DOHH2 (cell line): ENCODE data around the gene CERS5.

Source experiments
- EZH2phosphoT487 ChIP-seq: fragments of 200-600 bp; sonication (generic); IDR thresholded peaks from 2 replicates; pipeline ENCODE4 v1.6.1; 2017; ENCODE audit warnings: borderline replicate concordance, mild to moderate bottlenecking, antibody characterized with exemption, low read length, moderate library complexity, mixed read lengths
- TF ChIP-seq, protein P1 (sequence below): fragments of 200-600 bp; sonication (generic); IDR thresholded peaks from one replicate; pipeline ENCODE4 v1.5.1; 2014; ENCODE audit warnings: antibody characterized with exemption, mild to moderate bottlenecking, low read depth, low read length; ENCODE audit not compliant: poor library complexity, severe bottlenecking

DNA sequence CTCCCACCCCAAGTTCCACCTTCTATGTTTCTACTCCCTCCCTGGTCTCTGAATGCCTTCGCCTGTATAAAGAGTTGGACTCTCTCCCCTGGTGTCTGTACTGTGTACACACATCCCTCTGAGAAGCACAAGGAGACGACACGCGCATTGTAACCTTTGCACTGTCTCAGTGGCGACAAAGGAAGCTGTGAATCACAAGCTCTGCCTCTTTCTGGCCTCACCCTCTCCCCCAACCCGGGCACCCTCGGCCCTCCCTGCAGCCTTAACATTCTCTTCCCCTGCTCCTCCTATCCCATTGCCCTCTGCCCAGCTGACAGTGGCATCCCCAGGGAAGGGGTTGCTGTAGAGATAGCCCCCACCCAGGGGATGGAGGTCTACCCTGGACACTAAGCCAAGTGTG is 84.5 kb downstream of the CERS5 start:
- TF ChIP-seq, protein P1, sequence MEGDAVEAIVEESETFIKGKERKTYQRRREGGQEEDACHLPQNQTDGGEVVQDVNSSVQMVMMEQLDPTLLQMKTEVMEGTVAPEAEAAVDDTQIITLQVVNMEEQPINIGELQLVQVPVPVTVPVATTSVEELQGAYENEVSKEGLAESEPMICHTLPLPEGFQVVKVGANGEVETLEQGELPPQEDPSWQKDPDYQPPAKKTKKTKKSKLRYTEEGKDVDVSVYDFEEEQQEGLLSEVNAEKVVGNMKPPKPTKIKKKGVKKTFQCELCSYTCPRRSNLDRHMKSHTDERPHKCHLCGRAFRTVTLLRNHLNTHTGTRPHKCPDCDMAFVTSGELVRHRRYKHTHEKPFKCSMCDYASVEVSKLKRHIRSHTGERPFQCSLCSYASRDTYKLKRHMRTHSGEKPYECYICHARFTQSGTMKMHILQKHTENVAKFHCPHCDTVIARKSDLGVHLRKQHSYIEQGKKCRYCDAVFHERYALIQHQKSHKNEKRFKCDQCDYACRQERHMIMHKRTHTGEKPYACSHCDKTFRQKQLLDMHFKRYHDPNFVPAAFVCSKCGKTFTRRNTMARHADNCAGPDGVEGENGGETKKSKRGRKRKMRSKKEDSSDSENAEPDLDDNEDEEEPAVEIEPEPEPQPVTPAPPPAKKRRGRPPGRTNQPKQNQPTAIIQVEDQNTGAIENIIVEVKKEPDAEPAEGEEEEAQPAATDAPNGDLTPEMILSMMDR, result no peak
- TF ChIP-seq EZH2phosphoT487, result no peak
